Sigmoid colon (tissue), 4 donors: Measurements from ENCODE around the gene AGXT2.

ENCODE experiments used
- POLR2AphosphoS5 ChIP-seq, 4 donors: sonication (generic); formaldehyde crosslinking; IDR thresholded peaks; one replicate each; pipeline ENCODE4 v1.6.1; 2017; ENCODE audit warnings: antibody characterized with exemption in 4 of 4
- TF ChIP-seq, protein P1 (sequence below), 4 experiments: fragments of 450-650 bp in 3 of 4; fragments of 200-600 bp in 1 of 4; IDR thresholded peaks; one replicate each; pipeline ENCODE4 v1.5.1; 2016 to 2019; ENCODE audit warnings: antibody characterized with exemption in 4 of 4, mild to moderate bottlenecking in 3 of 4, moderate library complexity in 2 of 4

DNA sequence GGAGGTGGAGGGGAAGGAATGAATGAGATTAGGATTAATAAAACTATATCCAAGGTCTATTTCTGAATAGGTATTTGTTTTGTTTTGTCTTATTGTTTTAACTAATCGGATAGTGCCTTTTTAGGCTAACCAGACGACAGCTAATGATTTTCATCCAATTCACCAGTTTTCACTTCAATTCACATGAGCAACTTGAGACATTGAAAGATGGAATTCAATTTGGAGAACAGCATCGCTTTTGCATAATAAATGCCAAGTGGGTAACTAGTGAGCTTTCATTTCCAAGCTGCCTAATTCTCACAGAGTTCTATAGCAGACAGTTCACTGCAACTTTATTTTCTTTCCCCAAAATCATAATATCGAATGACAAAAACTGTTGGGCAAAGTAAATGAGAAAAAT, 5.0 kb downstream of the AGXT2 start:
- TF ChIP-seq, protein P1, sequence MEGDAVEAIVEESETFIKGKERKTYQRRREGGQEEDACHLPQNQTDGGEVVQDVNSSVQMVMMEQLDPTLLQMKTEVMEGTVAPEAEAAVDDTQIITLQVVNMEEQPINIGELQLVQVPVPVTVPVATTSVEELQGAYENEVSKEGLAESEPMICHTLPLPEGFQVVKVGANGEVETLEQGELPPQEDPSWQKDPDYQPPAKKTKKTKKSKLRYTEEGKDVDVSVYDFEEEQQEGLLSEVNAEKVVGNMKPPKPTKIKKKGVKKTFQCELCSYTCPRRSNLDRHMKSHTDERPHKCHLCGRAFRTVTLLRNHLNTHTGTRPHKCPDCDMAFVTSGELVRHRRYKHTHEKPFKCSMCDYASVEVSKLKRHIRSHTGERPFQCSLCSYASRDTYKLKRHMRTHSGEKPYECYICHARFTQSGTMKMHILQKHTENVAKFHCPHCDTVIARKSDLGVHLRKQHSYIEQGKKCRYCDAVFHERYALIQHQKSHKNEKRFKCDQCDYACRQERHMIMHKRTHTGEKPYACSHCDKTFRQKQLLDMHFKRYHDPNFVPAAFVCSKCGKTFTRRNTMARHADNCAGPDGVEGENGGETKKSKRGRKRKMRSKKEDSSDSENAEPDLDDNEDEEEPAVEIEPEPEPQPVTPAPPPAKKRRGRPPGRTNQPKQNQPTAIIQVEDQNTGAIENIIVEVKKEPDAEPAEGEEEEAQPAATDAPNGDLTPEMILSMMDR (IDR thresholded peaks at IDR 0.05), result no peak
- TF ChIP-seq POLR2AphosphoS5 (IDR thresholded peaks at IDR 0.05), result no peak
